Liver (tissue), 9 donors: ENCODE measurements around the gene PASK. TPM values are rescaled to one million over a fixed set of nuclear protein-coding genes. Genes with fewer than 3 reads are reported as not detected.

Experiments
- DNase-seq: peaks from one replicate; pipeline ENCODE4 v3.0.0-alpha.2; 2017; ENCODE audit warnings: low spot score
- H3K27ac ChIP-seq, 2 donors: one replicate each; pipeline ENCODE4 v1.7.0; 2013; ENCODE audit warnings: inconsistent platforms in 2 of 2, low read length in 2 of 2, control low read depth in 1 of 2, low read depth in 1 of 2, mild to moderate bottlenecking in 1 of 2
- H3K27me3 ChIP-seq, 4 donors: one replicate each; pipeline versions ENCODE4 v1.6.1 to v1.7.0; 2013; ENCODE audit warnings: low read length in 3 of 4, inconsistent platforms in 1 of 4, mild to moderate bottlenecking in 1 of 4, moderate library complexity in 1 of 4; ENCODE audit not compliant: control insufficient read depth in 4 of 4, insufficient read depth in 4 of 4
- H3K36me3 ChIP-seq, 4 donors: one replicate each; pipeline versions ENCODE4 v1.6.1 to v1.7.0; 2013; ENCODE audit warnings: low read length in 3 of 4, mild to moderate bottlenecking in 3 of 4, low read depth in 1 of 4, moderate library complexity in 1 of 4; ENCODE audit not compliant: control insufficient read depth in 4 of 4, insufficient read depth in 3 of 4
- H3K4me1 ChIP-seq, 4 donors: one replicate each; pipeline versions ENCODE4 v1.6.1 to v1.7.0; 2013; ENCODE audit warnings: low read length in 3 of 4, mild to moderate bottlenecking in 3 of 4, moderate library complexity in 1 of 4; ENCODE audit not compliant: control insufficient read depth in 4 of 4, insufficient read depth in 4 of 4
- H3K4me3 ChIP-seq, 3 donors: one replicate each; pipeline versions ENCODE4 v1.6.1 to v1.7.0; 2013; ENCODE audit warnings: low read length in 3 of 3, control low read depth in 1 of 3, low read depth in 1 of 3, mild to moderate bottlenecking in 1 of 3
- H3K9ac ChIP-seq, 2 donors: one replicate each; pipeline ENCODE4 v1.7.0; 2013; ENCODE audit warnings: low read length in 2 of 2, mild to moderate bottlenecking in 2 of 2, moderate library complexity in 2 of 2, control low read depth in 1 of 2, low read depth in 1 of 2
- H3K9me3 ChIP-seq, 4 donors: one replicate each; pipeline versions ENCODE4 v1.6.1 to v1.7.0; 2013; ENCODE audit warnings: low read length in 3 of 4; ENCODE audit not compliant: control insufficient read depth in 4 of 4
- ATF3 ChIP-seq: IDR thresholded peaks from 2 replicates; pipeline ENCODE4 v1.6.1; 2016; ENCODE audit warnings: antibody characterized with exemption
- CTCF ChIP-seq: fragments of 150-350 bp; IDR thresholded peaks from 2 replicates; pipeline ENCODE4 v1.5.1; 2017; ENCODE audit warnings: improper control_type of control experiment, low read depth, low read length; ENCODE audit not compliant: missing input control
- EGR1 ChIP-seq, 2 donors: IDR thresholded peaks; 2 replicates each; pipeline ENCODE4 v1.6.1; 2016 to 2018; ENCODE audit warnings: antibody characterized with exemption in 2 of 2, low read depth in 2 of 2
- FOXA1 ChIP-seq: IDR thresholded peaks from 2 replicates; pipeline ENCODE4 v1.6.1; 2016; ENCODE audit warnings: antibody characterized with exemption
- FOXA2 ChIP-seq: IDR thresholded peaks from 2 replicates; pipeline ENCODE4 v1.6.1; 2016; ENCODE audit warnings: antibody characterized with exemption
- GABPA ChIP-seq, 2 donors: IDR thresholded peaks in 1 of 2; conservative IDR thresholded peaks in 1 of 2; 2 replicates each; pipeline ENCODE4 v1.6.1; 2016; ENCODE audit warnings: antibody characterized with exemption in 2 of 2, mild to moderate bottlenecking in 1 of 2, moderate library complexity in 1 of 2
- HNF4A ChIP-seq, 2 donors: conservative IDR thresholded peaks; 2 replicates each; pipeline ENCODE4 v1.6.1; 2016; ENCODE audit warnings: antibody characterized with exemption in 2 of 2, mild to moderate bottlenecking in 2 of 2
- HNF4G ChIP-seq: IDR thresholded peaks from 2 replicates; pipeline ENCODE4 v1.6.1; 2016; ENCODE audit warnings: antibody characterized with exemption
- JUND ChIP-seq, 2 donors: IDR thresholded peaks; 2 replicates each; pipeline ENCODE4 v1.6.1; 2016; ENCODE audit warnings: antibody characterized with exemption in 2 of 2
- MAX ChIP-seq: IDR thresholded peaks from 2 replicates; pipeline ENCODE4 v1.6.1; 2016; ENCODE audit warnings: antibody characterized with exemption
- NR2F2 ChIP-seq: IDR thresholded peaks from 2 replicates; pipeline ENCODE4 v1.6.1; 2016; ENCODE audit warnings: antibody characterized with exemption
- RAD21 ChIP-seq, 2 donors: IDR thresholded peaks; 2 replicates each; pipeline ENCODE4 v1.6.1; 2016; ENCODE audit warnings: antibody characterized with exemption in 2 of 2, mild to moderate bottlenecking in 2 of 2
- RXRA ChIP-seq, 2 donors: IDR thresholded peaks; 2 replicates each; pipeline ENCODE4 v1.6.1; 2017 to 2018; ENCODE audit warnings: antibody characterized with exemption in 2 of 2, mild to moderate bottlenecking in 1 of 2
- SP1 ChIP-seq: IDR thresholded peaks from 2 replicates; pipeline ENCODE4 v1.6.1; 2018; ENCODE audit warnings: antibody characterized with exemption, mild to moderate bottlenecking
- TAF1 ChIP-seq: conservative IDR thresholded peaks from 2 replicates; pipeline ENCODE4 v1.6.1; 2016; ENCODE audit warnings: antibody characterized with exemption, mild to moderate bottlenecking
- YY1 ChIP-seq: IDR thresholded peaks from 2 replicates; pipeline ENCODE4 v1.6.1; 2016; ENCODE audit warnings: antibody characterized with exemption, mild to moderate bottlenecking
- WGBS: extraction: QIAGEN DNeasy Blood & Tissue Kit; methylation state at CpG from one replicate; pipeline ENCODE4 v1.1.7; 2013; 5-methylcytosine and 5-hydroxymethylcytosine counted together
- polyA plus RNA-seq, 2 donors: library from polyadenylated mRNA; stranded (reverse) in 1 of 2; unstranded in 1 of 2; fragments of 200-250 nt in 1 of 2; fragments of >200 nt in 1 of 2; fragmentation: Nextera tagmentation in 1 of 2; extraction: Ambion mirVana in 1 of 2; gene quantifications; one replicate each; pipeline versions ENCODE4 v1.2.1 to v1.2.3, GENCODE V29; 2013 to 2015
- total RNA-seq, 2 donors: library from RNA; depleted of rRNA; stranded (reverse); fragments of >200 nt; gene quantifications; one replicate each; pipeline ENCODE4 v1.2.3, GENCODE V29; 2014
- TF ChIP-seq, protein P1 (sequence below): IDR thresholded peaks from 2 replicates; pipeline ENCODE4 v1.6.1; 2016; ENCODE audit warnings: antibody characterized with exemption, mild to moderate bottlenecking
- TF ChIP-seq, protein P2 (sequence below): IDR thresholded peaks from 2 replicates; pipeline ENCODE4 v1.6.1; 2016; ENCODE audit warnings: antibody characterized with exemption
- donor health status: healthy.
- donor health status: healthy.
- donor health status: healthy.
- donor health status: healthy.
- donor health status: healthy.

PASK gene
- total and polyA plus RNA-seq, 4 donors, result 0.96 to 8.8 (median 2.9) TPM

- TF ChIP-seq, protein P1, sequence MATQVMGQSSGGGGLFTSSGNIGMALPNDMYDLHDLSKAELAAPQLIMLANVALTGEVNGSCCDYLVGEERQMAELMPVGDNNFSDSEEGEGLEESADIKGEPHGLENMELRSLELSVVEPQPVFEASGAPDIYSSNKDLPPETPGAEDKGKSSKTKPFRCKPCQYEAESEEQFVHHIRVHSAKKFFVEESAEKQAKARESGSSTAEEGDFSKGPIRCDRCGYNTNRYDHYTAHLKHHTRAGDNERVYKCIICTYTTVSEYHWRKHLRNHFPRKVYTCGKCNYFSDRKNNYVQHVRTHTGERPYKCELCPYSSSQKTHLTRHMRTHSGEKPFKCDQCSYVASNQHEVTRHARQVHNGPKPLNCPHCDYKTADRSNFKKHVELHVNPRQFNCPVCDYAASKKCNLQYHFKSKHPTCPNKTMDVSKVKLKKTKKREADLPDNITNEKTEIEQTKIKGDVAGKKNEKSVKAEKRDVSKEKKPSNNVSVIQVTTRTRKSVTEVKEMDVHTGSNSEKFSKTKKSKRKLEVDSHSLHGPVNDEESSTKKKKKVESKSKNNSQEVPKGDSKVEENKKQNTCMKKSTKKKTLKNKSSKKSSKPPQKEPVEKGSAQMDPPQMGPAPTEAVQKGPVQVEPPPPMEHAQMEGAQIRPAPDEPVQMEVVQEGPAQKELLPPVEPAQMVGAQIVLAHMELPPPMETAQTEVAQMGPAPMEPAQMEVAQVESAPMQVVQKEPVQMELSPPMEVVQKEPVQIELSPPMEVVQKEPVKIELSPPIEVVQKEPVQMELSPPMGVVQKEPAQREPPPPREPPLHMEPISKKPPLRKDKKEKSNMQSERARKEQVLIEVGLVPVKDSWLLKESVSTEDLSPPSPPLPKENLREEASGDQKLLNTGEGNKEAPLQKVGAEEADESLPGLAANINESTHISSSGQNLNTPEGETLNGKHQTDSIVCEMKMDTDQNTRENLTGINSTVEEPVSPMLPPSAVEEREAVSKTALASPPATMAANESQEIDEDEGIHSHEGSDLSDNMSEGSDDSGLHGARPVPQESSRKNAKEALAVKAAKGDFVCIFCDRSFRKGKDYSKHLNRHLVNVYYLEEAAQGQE, result no peak
- TF ChIP-seq FOXA2 (no peak), RAD21 (IDR thresholded peaks at IDR 0.05) (no peak), GABPA (IDR thresholded peaks at IDR 0.05 in 1 of 2, conservative IDR thresholded peaks at IDR 0.05 in 1 of 2) (no peak), FOXA1 (no peak), MAX (no peak), SP1 (no peak), NR2F2 (no peak), HNF4A (conservative IDR thresholded peaks at IDR 0.05) (no peak)
These were observed 68.1 kb downstream of the PASK start (continued) for GRCh38 chr2:241081190-241081642.

DNA sequence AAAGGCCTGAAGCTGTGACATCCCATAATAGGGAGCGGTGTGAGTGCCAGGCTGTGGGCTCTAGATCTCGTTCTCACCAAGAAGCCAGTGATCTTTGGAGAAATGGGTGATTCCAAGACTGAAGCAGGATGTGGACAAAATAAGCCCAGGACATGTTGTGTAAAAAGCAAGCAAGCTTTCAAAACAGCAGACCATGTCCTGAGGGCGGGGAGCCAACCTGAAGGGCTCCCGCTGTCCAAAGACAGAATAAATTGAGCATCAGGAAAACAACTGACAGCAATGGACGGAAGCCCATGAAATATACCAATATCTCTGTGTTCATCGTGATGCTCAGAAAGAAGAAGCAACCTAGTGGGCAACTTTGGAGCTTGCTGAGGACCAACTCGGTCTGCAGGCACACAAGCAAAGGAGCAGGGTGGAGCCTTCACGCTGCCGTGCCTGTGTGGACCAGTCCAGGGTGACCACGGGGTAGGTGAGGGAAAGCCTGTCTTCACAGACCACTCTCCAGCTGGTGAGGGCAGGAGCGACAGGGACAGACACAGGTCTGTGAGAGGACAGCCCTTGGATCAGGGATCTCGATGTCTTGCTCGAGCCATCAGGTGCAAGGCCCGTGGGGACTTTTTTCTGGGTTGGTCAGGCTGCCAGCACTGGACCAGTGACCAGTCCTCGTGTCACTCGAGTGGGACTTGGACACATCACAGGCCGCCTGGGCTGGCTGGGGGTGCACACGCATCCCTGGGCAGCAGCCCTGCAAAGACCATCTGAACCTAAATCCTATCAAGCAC lies 68.7 kb downstream of the PASK start:
- no peaks in the 10 kb centered on the region for H3K9me3 ChIP-seq
- H3K27me3 ChIP-seq, result no peaks in the 10 kb centered on the region
- H3K9ac ChIP-seq, result no peak overlapping the region
- H3K27ac ChIP-seq, result peak overlapping the region in 1 of 2 donors; percentile 25
- H3K4me1 ChIP-seq, result peaks cover 0 to 8% (median 7%) of the 10 kb centered on the region in 4 donors
- 73% methylated on average over 18 of the region's 18 CpGs for WGBS
- no peaks in the 10 kb centered on the region for H3K36me3 ChIP-seq
- DNase-seq, result peak; percentile 33
- H3K4me3 ChIP-seq, result no peak overlapping the region
- TF ChIP-seq EGR1 (IDR thresholded peaks at IDR 0.05; ENCODE audit: low read depth in 2 of 2), result no peak
- TF ChIP-seq MAX, result no peak
- TF ChIP-seq ATF3, result no peak
- TF ChIP-seq HNF4A (conservative IDR thresholded peaks at IDR 0.05), result peak; percentile 56 to 64
- TF ChIP-seq CTCF, result no peak
- TF ChIP-seq GABPA (IDR thresholded peaks at IDR 0.05 in 1 of 2, conservative IDR thresholded peaks at IDR 0.05 in 1 of 2), result no peak
- TF ChIP-seq YY1, result no peak
- TF ChIP-seq, protein P1, result no peak
- TF ChIP-seq FOXA1, result no peak
- peak; percentile 9 for TF ChIP-seq SP1
- TF ChIP-seq JUND (IDR thresholded peaks at IDR 0.05), result no peak
- TF ChIP-seq, protein P2, sequence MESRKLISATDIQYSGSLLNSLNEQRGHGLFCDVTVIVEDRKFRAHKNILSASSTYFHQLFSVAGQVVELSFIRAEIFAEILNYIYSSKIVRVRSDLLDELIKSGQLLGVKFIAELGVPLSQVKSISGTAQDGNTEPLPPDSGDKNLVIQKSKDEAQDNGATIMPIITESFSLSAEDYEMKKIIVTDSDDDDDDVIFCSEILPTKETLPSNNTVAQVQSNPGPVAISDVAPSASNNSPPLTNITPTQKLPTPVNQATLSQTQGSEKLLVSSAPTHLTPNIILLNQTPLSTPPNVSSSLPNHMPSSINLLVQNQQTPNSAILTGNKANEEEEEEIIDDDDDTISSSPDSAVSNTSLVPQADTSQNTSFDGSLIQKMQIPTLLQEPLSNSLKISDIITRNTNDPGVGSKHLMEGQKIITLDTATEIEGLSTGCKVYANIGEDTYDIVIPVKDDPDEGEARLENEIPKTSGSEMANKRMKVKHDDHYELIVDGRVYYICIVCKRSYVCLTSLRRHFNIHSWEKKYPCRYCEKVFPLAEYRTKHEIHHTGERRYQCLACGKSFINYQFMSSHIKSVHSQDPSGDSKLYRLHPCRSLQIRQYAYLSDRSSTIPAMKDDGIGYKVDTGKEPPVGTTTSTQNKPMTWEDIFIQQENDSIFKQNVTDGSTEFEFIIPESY, result no peak
- no peak for TF ChIP-seq RXRA (IDR thresholded peaks at IDR 0.05)
- TF ChIP-seq RAD21 (IDR thresholded peaks at IDR 0.05), result peak in 1 of 2 donors; percentile 21
- TF ChIP-seq NR2F2, result no peak
- peak; percentile 16 for TF ChIP-seq HNF4G
- no peak for TF ChIP-seq TAF1
- no peak for TF ChIP-seq FOXA2
